ENCODE results near the gene ORM1. TPM values are rescaled to one million over a fixed set of nuclear protein-coding genes. Genes with fewer than 3 reads are reported as not detected.
"Not testable (repeated sequence)": the region's sequence is repeated elsewhere in the genome, so short reads cannot be mapped to it uniquely, and the experiment has no call there.

Gene ORM1
- total RNA-seq, 1 donor from 2014 or later = not detected

DNA sequence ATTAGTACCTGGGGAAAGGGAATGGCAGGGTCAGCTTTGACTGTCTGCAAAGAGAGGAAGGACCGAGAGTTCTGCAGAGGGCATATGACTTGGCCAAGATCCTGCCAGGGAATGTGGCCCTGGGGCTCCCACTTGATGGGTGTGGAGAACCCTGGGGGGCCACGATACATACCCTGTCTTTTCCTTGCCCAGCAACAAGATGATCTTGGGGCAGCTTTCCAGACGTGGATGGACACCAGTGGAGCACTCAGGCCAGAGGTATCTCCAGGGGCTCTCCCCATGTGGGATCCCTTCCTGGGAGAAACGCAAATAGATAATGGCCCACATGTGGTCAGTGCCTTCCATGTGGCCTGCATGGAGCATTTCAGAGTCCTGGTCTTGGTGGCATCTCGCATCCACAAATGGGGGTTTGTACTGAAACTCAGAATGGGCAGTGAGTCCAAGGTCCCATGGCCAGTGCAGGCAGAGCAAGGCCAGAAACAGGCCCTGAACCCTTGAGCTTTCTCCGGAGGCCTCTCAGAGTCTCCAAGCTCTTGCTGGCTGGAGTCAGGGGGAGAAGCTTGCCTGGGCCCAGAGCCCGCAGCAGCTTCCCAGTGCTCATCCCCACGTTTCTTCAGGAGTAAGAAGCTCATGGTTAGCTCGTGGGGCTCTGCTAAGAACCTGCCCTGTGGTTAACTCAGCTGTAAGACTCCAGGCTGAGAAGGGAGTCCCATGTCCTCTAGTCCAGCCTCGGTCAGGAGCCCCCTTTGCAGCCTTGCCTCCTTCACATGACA, 18.3 kb upstream of the ORM1 start:
- DNase-seq (ENCODE audit: low read depth) = no peak

GRCh38 chr9:114307899-114308267, 15.0 kb upstream of the ORM1 start:
- no peak for DNase-seq (ENCODE audit: low read depth)

DNA sequence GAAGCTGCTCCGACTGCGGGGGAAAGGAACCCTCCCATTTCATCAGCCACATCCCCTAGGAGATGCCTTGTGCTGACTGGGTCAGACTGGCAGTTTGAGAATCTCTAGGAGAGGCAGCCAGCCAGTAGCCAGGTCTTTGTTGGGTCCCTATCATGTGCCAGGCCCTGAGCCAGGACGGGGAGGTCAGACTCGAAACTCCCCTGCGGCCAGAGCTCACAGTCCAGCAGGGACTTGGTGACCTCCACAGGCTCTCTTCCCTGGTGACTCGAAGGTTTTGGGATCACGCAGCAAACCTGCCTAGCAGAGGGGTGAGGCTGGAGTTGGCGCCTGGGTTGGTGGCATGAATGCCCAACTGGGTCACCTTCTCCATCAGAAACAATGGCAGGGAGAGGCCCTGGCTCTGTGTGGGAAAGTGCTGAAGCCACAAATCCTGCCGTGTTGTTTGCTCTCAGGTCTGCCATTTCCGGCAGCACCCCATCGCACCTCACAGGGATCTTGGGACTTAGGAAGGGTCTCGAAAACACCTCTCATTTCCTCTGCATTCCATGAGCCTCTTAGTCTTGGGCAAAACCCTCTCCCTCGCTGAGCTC, 14.4 kb upstream of the ORM1 start:
- no peak for DNase-seq (ENCODE audit: low read depth)

GRCh38 chr9:114309096-114309495, 13.8 kb upstream of the ORM1 start:
- DNase-seq (ENCODE audit: low read depth) = no peak

- DNase-seq (ENCODE audit: low read depth) = no peak
Measured at GRCh38 chr9:114310471-114311450, 12.1 kb upstream of the ORM1 start.

GRCh38 chr9:114311571-114312512, 11.1 kb upstream of the ORM1 start:
- no peak for DNase-seq (ENCODE audit: low read depth)

- no peak for DNase-seq (ENCODE audit: low read depth)
Measured at GRCh38 chr9:114312513-114312875, 10.4 kb upstream of the ORM1 start.

DNA sequence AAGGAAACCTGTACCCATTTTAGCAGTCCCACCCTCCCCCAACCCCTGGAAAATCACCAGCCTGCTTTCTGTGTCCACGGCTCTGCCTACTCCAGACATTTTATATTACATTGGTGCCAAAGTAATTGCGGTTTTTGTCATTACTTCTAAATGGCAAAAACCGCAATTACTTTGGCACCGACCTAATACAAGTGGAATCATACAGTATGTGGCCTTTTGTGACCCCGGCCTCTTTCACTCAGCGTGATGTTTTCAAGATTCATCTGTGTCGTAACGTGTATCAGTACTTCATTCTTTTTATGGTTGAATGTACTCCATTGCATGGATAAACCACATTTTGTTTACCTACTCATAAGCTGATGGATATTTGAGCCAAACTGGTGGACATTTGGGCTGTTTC, 9.7 kb upstream of the ORM1 start:
- DNase-seq (ENCODE audit: low read depth) = no peak

DNA sequence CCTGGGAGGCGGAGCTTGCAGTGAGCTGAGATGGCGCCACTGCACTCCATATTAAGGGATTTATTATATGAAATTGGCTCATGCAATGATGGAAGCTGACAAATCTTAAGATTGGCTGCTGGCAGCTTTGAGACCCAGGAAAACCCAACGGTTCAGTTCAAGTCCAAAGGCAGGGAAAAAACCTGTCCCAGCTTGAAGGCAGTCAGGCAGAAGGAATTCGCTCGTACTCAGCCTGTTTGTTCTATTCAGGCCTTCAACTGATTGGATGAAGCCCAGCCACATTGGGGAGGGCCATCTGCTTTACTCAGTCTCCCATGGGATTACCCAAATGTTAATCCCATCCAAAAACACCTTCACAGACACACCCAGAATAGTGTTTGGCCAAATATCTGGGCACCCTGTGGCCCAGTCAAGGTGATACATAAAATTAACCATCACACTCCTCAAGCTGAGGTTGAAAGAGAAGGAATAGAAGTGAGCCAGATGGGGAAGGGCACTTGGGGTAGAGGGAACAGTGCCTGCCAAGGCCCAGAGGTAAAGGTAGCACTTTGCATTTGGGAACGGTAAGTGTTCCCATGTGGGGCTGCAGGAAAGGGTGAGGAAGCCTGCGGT, 8.5 kb upstream of the ORM1 start:
- DNase-seq (ENCODE audit: low read depth) = no peak

DNA sequence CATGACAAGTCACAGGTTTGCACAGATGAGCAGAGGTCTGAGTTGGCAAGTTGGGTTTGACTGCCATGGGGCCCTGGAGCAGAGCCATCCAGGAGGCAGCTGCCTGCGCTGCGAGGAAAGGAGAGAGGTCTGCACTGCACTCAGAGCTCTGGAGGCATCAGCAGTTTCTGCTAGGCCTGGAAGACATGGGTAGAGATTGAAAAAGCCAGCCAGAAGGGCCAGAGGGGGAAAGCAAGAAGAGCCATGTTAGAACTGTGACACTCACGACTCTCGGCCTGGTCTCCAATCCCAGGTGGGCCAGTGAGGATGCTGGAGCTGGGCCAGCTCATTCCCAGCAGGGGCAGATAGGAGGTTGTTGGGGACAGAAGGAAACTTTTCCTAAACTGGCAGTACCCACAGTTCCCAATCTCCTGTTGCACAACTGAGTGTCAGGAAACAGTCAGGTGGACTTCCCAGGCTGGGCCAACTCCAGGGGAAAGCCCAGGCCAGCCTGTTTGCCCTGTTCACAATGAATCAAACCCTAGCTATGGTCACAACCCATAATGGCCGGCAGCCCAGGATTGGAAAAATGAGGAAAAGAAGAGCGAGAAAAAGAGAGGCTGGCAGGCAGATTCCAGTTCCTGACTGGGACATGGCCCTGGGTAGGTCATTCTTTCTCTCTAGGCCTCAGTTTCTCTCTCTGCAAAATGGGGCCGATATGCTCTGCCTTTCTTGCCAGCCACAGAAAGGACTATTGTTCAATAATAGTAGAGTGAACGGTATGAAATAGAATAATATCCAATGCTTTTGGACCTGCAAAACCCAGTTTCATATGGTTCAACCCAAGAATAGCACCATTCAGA, 7.8 kb upstream of the ORM1 start:
- DNase-seq (ENCODE audit: low read depth) = peak; percentile 70

GRCh38 chr9:114315723-114316363, 7.1 kb upstream of the ORM1 start:
- no peak for DNase-seq (ENCODE audit: low read depth)

GRCh38 chr9:114316605-114317230, 6.2 kb upstream of the ORM1 start:
- peak; percentile 50 for DNase-seq (ENCODE audit: low read depth)

- peak; percentile 83 for DNase-seq (ENCODE audit: low read depth)
Measured at GRCh38 chr9:114317665-114318357, 5.1 kb upstream of the ORM1 start.

- no peak for DNase-seq (ENCODE audit: low read depth)
Measured at GRCh38 chr9:114318416-114318815, 4.5 kb upstream of the ORM1 start.

GRCh38 chr9:114319147-114319546, 3.8 kb upstream of the ORM1 start:
- no peak for DNase-seq (ENCODE audit: low read depth)

GRCh38 chr9:114320710-114321109, 2.2 kb upstream of the ORM1 start:
- DNase-seq (ENCODE audit: low read depth) = peak; percentile 30

- no peak for DNase-seq (ENCODE audit: low read depth)
Measured at GRCh38 chr9:114321759-114322158, 1.1 kb upstream of the ORM1 start.

DNA sequence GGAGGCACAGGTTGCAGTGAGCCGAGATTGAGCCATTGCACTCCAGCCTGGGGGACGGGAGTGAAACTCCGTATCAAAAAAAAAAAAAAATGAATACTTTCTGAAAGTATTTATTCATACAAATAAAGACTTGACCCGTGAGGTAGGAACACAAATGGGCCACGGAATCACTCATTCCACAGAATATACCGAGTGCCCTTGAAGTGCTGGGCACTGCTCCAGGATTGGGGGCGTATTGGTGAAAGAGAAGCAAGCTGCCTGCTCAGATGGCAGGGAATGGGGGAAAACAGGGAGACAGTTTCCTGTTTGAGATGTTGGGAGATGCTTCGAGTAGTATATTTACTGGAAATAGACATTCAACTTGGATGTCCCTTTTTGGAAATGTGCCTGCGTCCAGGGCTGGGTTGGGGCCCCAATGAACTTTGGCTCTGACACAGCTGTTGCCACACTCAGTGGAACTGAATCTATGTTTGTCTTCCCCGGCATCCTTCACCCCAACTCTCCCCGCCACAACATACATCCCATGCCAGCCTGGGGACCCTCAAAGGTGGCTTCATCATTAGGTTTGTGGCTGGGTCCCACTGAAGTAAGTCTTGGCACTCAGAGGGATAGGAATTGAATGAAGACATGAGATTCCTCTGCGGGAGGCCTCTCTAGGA, 609 bp upstream of the ORM1 start:
- not testable (repeated sequence) for DNase-seq (ENCODE audit: low read depth)
